NT2/D1 (cell line): ENCODE data around the gene ACAA2.

Experiments used
- YY1 ChIP-seq: IDR thresholded peaks from 2 replicates; pipeline ENCODE4 v1.6.1; 2011; ENCODE audit not compliant: insufficient read length, insufficient read depth
- ZNF274 ChIP-seq: IDR thresholded peaks from 2 replicates; pipeline ENCODE4 v1.6.1; 2011; ENCODE audit warnings: mild to moderate bottlenecking, low read depth, low read length

DNA sequence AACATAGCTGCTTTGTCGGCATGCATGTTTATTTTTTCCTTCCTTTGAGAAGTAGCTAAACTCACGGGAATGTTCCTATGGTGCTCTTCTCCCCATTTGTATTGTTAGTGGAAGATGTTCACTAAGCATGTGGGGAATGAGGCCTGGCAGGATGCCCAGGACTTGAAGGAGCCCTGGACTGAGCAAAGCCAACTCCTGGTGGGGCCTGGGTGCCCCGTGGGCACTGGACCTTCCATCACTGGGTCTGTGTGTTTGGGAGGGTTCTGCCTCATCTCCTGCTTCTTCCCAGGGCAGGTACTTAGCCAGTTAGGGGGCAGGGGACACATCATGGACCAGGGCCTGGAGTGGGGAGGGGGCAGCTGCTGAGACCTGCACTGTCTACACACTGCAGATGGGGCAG, 49.3 kb downstream of the ACAA2 start:
- TF ChIP-seq YY1 (no peak), ZNF274 (no peak)
